Duodenal mucosa (tissue), 2 donors: ENCODE measurements around the gene WWOX.

ENCODE experiments used
- H3K27ac ChIP-seq: one replicate; pipeline ENCODE4 v1.7.0; 2013; ENCODE audit warnings: low read depth, low read length
- H3K27me3 ChIP-seq, 2 donors: one replicate each; pipeline ENCODE4 v1.7.0; 2013; ENCODE audit warnings: low read length in 2 of 2, control low read depth in 1 of 2; ENCODE audit not compliant: insufficient read depth in 2 of 2, control insufficient read depth in 1 of 2
- H3K36me3 ChIP-seq, 2 donors: one replicate each; pipeline ENCODE4 v1.7.0; 2013; ENCODE audit warnings: low read length in 2 of 2, control low read depth in 1 of 2; ENCODE audit not compliant: insufficient read depth in 2 of 2, control insufficient read depth in 1 of 2
- H3K4me1 ChIP-seq, 2 donors: one replicate each; pipeline ENCODE4 v1.7.0; 2013; ENCODE audit warnings: low read length in 2 of 2, control low read depth in 1 of 2; ENCODE audit not compliant: insufficient read depth in 2 of 2, control insufficient read depth in 1 of 2
- H3K4me3 ChIP-seq, 2 donors: one replicate each; pipeline ENCODE4 v1.7.0; 2013; ENCODE audit warnings: low read length in 2 of 2, low read depth in 1 of 2
- H3K9ac ChIP-seq, 2 donors: one replicate each; pipeline ENCODE4 v1.7.0; 2013; ENCODE audit warnings: low read length in 2 of 2, low read depth in 1 of 2
- H3K9me3 ChIP-seq, 2 donors: one replicate each; pipeline ENCODE4 v1.7.0; 2013; ENCODE audit warnings: low read length in 2 of 2, control low read depth in 1 of 2; ENCODE audit not compliant: control insufficient read depth in 1 of 2

WWOX gene

DNA sequence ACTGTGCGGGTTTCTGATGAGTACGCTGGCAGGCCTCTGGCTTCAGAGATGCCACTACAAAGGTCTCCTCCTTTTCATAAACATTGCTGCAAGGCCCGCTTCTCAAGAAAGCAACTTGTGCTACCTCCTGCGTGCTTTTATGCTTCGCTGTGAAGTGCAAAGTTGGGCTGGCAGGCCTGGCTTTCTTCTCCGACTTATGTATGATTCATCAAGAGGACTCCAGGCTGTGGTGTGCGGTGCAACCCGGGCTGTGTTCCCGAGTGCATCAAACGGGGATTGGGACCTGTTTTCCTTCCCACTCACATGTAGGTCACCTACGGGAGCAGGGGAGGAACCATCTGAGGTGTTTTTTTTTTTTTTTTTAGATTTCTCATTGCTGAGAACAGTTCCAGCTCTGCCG is 534.1 kb downstream of the WWOX start:
- peaks cover 4 to 9% of the 10 kb centered on the region in 2 donors for H3K9me3 ChIP-seq
- H3K4me1 ChIP-seq: no peaks in the 10 kb centered on the region
- H3K4me3 ChIP-seq: no peak overlapping the region
- H3K27ac ChIP-seq: no peak overlapping the region
- no peaks in the 10 kb centered on the region for H3K36me3 ChIP-seq
- H3K9ac ChIP-seq: no peak overlapping the region
- no peaks in the 10 kb centered on the region for H3K27me3 ChIP-seq

GRCh38 chr16:78635807-78636206 is 536.4 kb downstream of the WWOX start:
- H3K4me1 ChIP-seq: no peaks in the 10 kb centered on the region
- H3K36me3 ChIP-seq: no peaks in the 10 kb centered on the region
- no peaks in the 10 kb centered on the region for H3K9me3 ChIP-seq
- H3K27ac ChIP-seq: no peak overlapping the region
- no peak overlapping the region for H3K4me3 ChIP-seq
- no peak overlapping the region for H3K9ac ChIP-seq
- H3K27me3 ChIP-seq: no peaks in the 10 kb centered on the region

- Histone ChIP-seq H3K36me3 (no peaks in the 10 kb centered on the region), H3K4me3 (no peak overlapping the region), H3K27me3 (no peaks in the 10 kb centered on the region), H3K4me1 (no peaks in the 10 kb centered on the region), H3K9ac (no peak overlapping the region), H3K27ac (no peak overlapping the region), H3K9me3 (no peaks in the 10 kb centered on the region)
Measured at GRCh38 chr16:78638371-78638770, 538.9 kb downstream of the WWOX start.

DNA sequence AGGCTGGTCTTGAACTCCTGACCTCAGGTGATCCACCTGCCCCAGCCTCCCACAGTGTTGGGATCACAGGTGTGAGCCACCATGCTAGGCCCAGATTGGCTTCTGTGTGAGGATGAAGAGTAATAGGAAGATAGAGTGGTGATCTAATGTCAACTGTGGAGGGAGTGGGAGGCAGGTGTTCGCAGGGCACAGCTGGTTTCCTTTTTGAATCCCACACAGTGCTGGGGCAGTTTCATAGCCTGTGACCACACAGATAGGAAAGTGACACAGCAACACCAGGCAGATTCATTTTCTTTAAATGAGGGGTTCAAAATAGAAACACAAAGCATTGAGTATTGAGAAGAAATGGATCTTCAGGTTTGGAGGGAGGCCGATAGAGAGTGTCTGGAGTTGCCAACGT is 540.3 kb downstream of the WWOX start:
- Histone ChIP-seq H3K9ac (no peak overlapping the region), H3K9me3 (no peaks in the 10 kb centered on the region), H3K27me3 (no peaks in the 10 kb centered on the region), H3K4me1 (no peaks in the 10 kb centered on the region), H3K4me3 (no peak overlapping the region), H3K36me3 (no peaks in the 10 kb centered on the region), H3K27ac (no peak overlapping the region)

GRCh38 chr16:78640886-78641285 is 541.4 kb downstream of the WWOX start:
- Histone ChIP-seq H3K4me1 (no peaks in the 10 kb centered on the region), H3K9me3 (no peaks in the 10 kb centered on the region), H3K27ac (no peak overlapping the region), H3K9ac (no peak overlapping the region), H3K36me3 (no peaks in the 10 kb centered on the region), H3K27me3 (no peaks in the 10 kb centered on the region), H3K4me3 (no peak overlapping the region)

- no peaks in the 10 kb centered on the region for H3K4me1 ChIP-seq
- H3K27ac ChIP-seq: no peak overlapping the region
- H3K27me3 ChIP-seq: no peaks in the 10 kb centered on the region
- H3K36me3 ChIP-seq: no peaks in the 10 kb centered on the region
- no peaks in the 10 kb centered on the region for H3K9me3 ChIP-seq
- no peak overlapping the region for H3K9ac ChIP-seq
- H3K4me3 ChIP-seq: no peak overlapping the region
Measured at GRCh38 chr16:78641433-78641832, 542.0 kb downstream of the WWOX start.

DNA sequence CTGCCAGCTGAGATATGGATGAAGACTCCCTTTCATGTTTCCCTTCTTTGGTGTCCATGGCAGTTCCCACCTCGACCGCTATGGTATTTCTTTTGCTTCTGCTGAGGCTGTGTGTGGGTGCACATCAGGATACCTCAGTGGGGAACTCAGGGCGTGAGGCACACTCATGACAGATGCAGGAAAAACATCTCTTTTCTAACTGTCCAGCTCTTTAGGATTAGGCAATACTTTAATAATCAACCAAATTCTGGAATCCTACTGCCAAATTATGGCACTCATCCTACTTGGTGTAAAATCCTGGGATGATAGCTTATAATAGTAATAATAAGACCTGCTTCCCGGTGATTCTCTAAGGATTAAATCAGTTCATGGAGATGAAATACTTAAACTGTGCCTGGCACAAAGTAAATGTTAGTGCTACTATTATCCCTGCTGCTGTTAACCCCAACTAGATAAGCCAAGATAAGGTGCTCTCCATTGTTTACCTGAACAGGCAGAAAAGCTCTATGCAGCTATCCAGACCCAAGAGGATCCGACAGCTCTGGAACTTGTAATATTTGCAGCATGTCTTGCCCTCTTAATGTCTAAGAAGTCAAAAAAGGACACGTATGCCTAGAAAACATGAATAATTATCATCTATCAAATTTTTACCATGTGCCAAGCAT is 543.3 kb downstream of the WWOX start:
- Histone ChIP-seq H3K4me3 (no peak overlapping the region), H3K9ac (no peak overlapping the region), H3K36me3 (no peaks in the 10 kb centered on the region), H3K27ac (no peak overlapping the region), H3K4me1 (no peaks in the 10 kb centered on the region), H3K9me3 (no peaks in the 10 kb centered on the region), H3K27me3 (no peaks in the 10 kb centered on the region)

DNA sequence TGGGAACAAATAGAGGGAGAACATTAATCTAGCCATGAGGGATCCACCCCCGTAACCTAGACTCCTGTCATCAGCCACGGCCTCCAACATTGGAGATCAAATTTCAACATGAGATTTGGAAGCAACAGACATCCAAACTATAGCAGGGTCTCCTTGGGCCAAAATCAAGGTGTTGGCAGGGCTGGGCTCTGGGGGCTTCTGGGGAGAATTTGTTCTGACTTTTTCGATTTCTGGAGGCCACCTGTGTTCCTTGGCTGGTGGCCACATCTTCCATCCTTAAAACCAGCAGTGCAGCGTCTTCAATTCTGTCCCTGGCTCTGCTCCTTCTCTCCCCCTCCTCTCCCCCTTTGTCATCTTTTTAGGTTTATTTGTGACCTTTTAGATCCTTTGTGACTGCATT is 546.2 kb downstream of the WWOX start:
- no peak overlapping the region for H3K9ac ChIP-seq
- H3K27me3 ChIP-seq: no peaks in the 10 kb centered on the region
- no peak overlapping the region for H3K27ac ChIP-seq
- H3K36me3 ChIP-seq: no peaks in the 10 kb centered on the region
- H3K4me3 ChIP-seq: no peak overlapping the region
- H3K4me1 ChIP-seq: no peaks in the 10 kb centered on the region
- no peaks in the 10 kb centered on the region for H3K9me3 ChIP-seq

DNA sequence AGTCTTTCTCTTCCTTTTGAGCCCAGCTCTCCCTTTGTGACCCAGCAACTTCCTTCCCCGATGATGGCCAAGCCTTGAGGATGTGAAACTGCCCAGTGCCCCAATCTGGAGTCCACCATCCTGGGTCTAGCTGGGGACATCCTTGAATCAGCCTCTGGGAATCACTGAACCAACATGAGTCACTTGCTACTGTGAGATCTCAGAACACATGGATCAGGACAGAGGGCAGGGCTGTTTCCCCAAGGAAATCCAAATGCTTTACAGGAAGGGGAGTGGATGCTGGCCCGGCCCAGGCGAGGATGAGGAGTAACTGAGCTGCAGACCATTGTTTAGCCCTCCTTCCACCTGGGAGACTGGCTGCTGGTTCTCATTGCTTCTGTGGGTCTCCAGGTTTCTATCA is 547.6 kb downstream of the WWOX start:
- Histone ChIP-seq H3K9me3 (no peaks in the 10 kb centered on the region), H3K4me1 (no peaks in the 10 kb centered on the region), H3K9ac (no peak overlapping the region), H3K4me3 (no peak overlapping the region), H3K27ac (no peak overlapping the region), H3K36me3 (no peaks in the 10 kb centered on the region), H3K27me3 (no peaks in the 10 kb centered on the region)

DNA sequence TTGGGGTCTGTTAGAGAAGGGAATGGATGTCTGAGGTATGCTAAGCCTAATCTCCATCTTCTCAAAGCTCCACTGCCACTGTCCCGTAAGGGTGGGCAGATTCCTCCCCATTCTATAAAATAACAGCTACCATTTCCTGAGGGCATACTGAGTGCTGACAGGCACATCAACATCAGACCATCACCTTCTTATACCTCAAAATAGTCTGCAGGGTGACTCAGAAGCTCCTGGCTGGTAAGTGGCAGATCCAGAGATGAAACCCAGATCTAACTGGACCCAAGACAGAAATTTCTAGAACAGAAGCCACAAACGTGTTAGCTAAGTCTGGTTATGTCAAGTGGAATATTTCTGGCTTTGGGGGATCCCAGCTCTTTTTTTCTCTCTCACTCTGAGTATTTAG is 548.0 kb downstream of the WWOX start:
- Histone ChIP-seq H3K27ac (no peak overlapping the region), H3K36me3 (no peaks in the 10 kb centered on the region), H3K4me3 (no peak overlapping the region), H3K9ac (no peak overlapping the region), H3K4me1 (no peaks in the 10 kb centered on the region), H3K9me3 (no peaks in the 10 kb centered on the region), H3K27me3 (no peaks in the 10 kb centered on the region)

- H3K9ac ChIP-seq: no peak overlapping the region
- H3K9me3 ChIP-seq: no peaks in the 10 kb centered on the region
- H3K27ac ChIP-seq: no peak overlapping the region
- H3K27me3 ChIP-seq: no peaks in the 10 kb centered on the region
- no peaks in the 10 kb centered on the region for H3K36me3 ChIP-seq
- no peaks in the 10 kb centered on the region for H3K4me1 ChIP-seq
- H3K4me3 ChIP-seq: peak overlapping the region in 1 of 2 donors; percentile 25
Measured at GRCh38 chr16:78648517-78648916, 549.1 kb downstream of the WWOX start.
